OCI-LY7 (cell line): ENCODE results near the gene SOD1.

Experiments used
- EZH2phosphoT487 ChIP-seq: fragments of 200-600 bp; sonication (generic); IDR thresholded peaks from 2 replicates; pipeline ENCODE4 v1.6.1; 2018; ENCODE audit warnings: low read depth, borderline replicate concordance, mild to moderate bottlenecking, mixed run types, antibody characterized with exemption, low read length, moderate library complexity, mixed read lengths
- TF ChIP-seq, protein P1 (sequence below): fragments of 200-600 bp; sonication (generic); conservative IDR thresholded peaks from 2 replicates; pipeline ENCODE4 v1.5.1; 2014; ENCODE audit warnings: mild to moderate bottlenecking, antibody characterized with exemption, low read length, moderate library complexity, mixed read lengths

- TF ChIP-seq, protein P1, sequence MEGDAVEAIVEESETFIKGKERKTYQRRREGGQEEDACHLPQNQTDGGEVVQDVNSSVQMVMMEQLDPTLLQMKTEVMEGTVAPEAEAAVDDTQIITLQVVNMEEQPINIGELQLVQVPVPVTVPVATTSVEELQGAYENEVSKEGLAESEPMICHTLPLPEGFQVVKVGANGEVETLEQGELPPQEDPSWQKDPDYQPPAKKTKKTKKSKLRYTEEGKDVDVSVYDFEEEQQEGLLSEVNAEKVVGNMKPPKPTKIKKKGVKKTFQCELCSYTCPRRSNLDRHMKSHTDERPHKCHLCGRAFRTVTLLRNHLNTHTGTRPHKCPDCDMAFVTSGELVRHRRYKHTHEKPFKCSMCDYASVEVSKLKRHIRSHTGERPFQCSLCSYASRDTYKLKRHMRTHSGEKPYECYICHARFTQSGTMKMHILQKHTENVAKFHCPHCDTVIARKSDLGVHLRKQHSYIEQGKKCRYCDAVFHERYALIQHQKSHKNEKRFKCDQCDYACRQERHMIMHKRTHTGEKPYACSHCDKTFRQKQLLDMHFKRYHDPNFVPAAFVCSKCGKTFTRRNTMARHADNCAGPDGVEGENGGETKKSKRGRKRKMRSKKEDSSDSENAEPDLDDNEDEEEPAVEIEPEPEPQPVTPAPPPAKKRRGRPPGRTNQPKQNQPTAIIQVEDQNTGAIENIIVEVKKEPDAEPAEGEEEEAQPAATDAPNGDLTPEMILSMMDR = no peak
- no peak for TF ChIP-seq EZH2phosphoT487
Observed at GRCh38 chr21:31622397-31622796, 37.1 kb upstream of the SOD1 start.
